Peyer's patch (tissue), 4 donors: ENCODE data around the gene CCDC85B. TPM values are rescaled to one million over a fixed set of nuclear protein-coding genes. Genes with fewer than 3 reads are reported as not detected.

Experiments used
- DNase-seq, 3 donors: peaks; one replicate each; pipeline ENCODE4 v3.0.0-alpha.2; 2017 to 2019
- H3K27ac ChIP-seq, 4 donors: fragments of 200-600 bp; sonication (generic); one replicate each; pipeline ENCODE4 v1.5.1; 2016 to 2019
- H3K27me3 ChIP-seq, 2 donors: fragments of 200-600 bp; sonication (generic); one replicate each; pipeline ENCODE4 v1.5.1; 2019
- H3K36me3 ChIP-seq, 3 donors: fragments of 200-600 bp; sonication (generic); one replicate each; pipeline ENCODE4 v1.5.1; 2016 to 2019
- H3K4me1 ChIP-seq, 4 donors: fragments of 200-600 bp; sonication (generic); one replicate each; pipeline ENCODE4 v1.5.1; 2016 to 2019
- H3K4me3 ChIP-seq, 4 donors: fragments of 200-600 bp; sonication (generic); 1 replicate in 3 of 4; 2 replicates in 1 of 4; pipeline ENCODE4 v1.5.1; 2016 to 2019; ENCODE audit warnings: mild to moderate bottlenecking in 1 of 4
- H3K9me3 ChIP-seq, 4 donors: fragments of 200-600 bp; sonication (generic); one replicate each; pipeline ENCODE4 v1.5.1; 2016 to 2019; ENCODE audit warnings: mild to moderate bottlenecking in 1 of 4
- CTCF ChIP-seq, 6 experiments: fragments of 450-650 bp in 4 of 6; fragments of 200-600 bp in 2 of 6; sonication (generic) in 1 of 6; IDR thresholded peaks; one replicate each; pipeline ENCODE4 v1.5.1; 2017 to 2019; ENCODE audit warnings: antibody characterized with exemption in 6 of 6, mild to moderate bottlenecking in 3 of 6, moderate library complexity in 1 of 6
- POLR2A ChIP-seq, 2 donors: fragments of 450-650 bp; IDR thresholded peaks; one replicate each; pipeline ENCODE4 v1.5.1; 2017; ENCODE audit warnings: antibody characterized with exemption in 2 of 2, mild to moderate bottlenecking in 2 of 2, moderate library complexity in 2 of 2
- total RNA-seq, 4 donors: library from RNA; depleted of rRNA; stranded (reverse); fragments of >200 nt; gene quantifications; one replicate each; pipeline ENCODE4 v1.1.0, GENCODE V29; 2016

Gene CCDC85B
- total RNA-seq, 4 donors from 2014 or later = 3.5 to 12.4 (median 7.4) TPM

- H3K4me3 ChIP-seq = no peak overlapping the region
- H3K9me3 ChIP-seq = no peaks in the 10 kb centered on the region
- peaks cover 0 to 32% (median 0%) of the 10 kb centered on the region in 3 donors for H3K36me3 ChIP-seq
- peak in 2 of 3 donors; percentile 61 to 74 for DNase-seq
- H3K27me3 ChIP-seq = no peaks in the 10 kb centered on the region
- TF ChIP-seq CTCF (IDR thresholded peaks at IDR 0.05) (no peak), POLR2A (IDR thresholded peaks at IDR 0.05) (no peak)
- H3K4me1 ChIP-seq = peaks cover 0 to 52% (median 15%) of the 10 kb centered on the region in 4 donors
- H3K27ac ChIP-seq = peak overlapping the region in 2 of 4 donors; percentile 54 to 70
Observed at GRCh38 chr11:65885808-65886536, 4.5 kb upstream of the CCDC85B start.

GRCh38 chr11:65886826-65887722 is 3.4 kb upstream of the CCDC85B start:
- DNase-seq = no peak
- Histone ChIP-seq H3K36me3 (peaks cover 0 to 28% (median 0%) of the 10 kb centered on the region in 3 donors), H3K4me3 (peak overlapping the region in 3 of 4 donors; percentile 73 to 83 (median 78)), H3K27ac (peak overlapping the region in 3 of 4 donors; percentile 92 to 99 (median 94)), H3K4me1 (peaks cover 0 to 63% (median 22%) of the 10 kb centered on the region in 4 donors), H3K9me3 (no peaks in the 10 kb centered on the region), H3K27me3 (no peaks in the 10 kb centered on the region)
- TF ChIP-seq POLR2A (IDR thresholded peaks at IDR 0.05) = no peak
- no peak for TF ChIP-seq CTCF (IDR thresholded peaks at IDR 0.05)

- H3K4me1 ChIP-seq = peaks cover 0 to 70% (median 29%) of the 10 kb centered on the region in 4 donors
- H3K27ac ChIP-seq = peak overlapping the region; percentile 89 to 99 (median 93)
- H3K27me3 ChIP-seq = no peaks in the 10 kb centered on the region
- TF ChIP-seq CTCF (IDR thresholded peaks at IDR 0.05) = no peak
- TF ChIP-seq POLR2A (IDR thresholded peaks at IDR 0.05) = no peak
- H3K9me3 ChIP-seq = no peaks in the 10 kb centered on the region
- H3K36me3 ChIP-seq = peaks cover 0 to 23% (median 0%) of the 10 kb centered on the region in 3 donors
- H3K4me3 ChIP-seq = peak overlapping the region; percentile 63 to 83 (median 76)
- no peak for DNase-seq
Observed at GRCh38 chr11:65887723-65888162, 2.7 kb upstream of the CCDC85B start.

GRCh38 chr11:65888163-65888814 is 2.2 kb upstream of the CCDC85B start, which contains the start of gene FIBP:
Gene FIBP (minus strand): TSS chr11:65888471. CDS start chr11:65888418, 53 bp downstream.
- peaks cover 0 to 18% (median 0%) of the 10 kb centered on the region in 3 donors for H3K36me3 ChIP-seq
- peak within 1 kb of the TSS; percentile 63 to 83 (median 76) for H3K4me3 ChIP-seq
- H3K27ac ChIP-seq = peak within 1 kb of the TSS; percentile 89 to 99 (median 93)
- DNase-seq = peak; percentile 96 to 99 (median 98)
- no peaks in the 10 kb centered on the region for H3K9me3 ChIP-seq
- H3K4me1 ChIP-seq = peaks cover 0 to 75% (median 34%) of the 10 kb centered on the region in 4 donors
- no peaks in the 10 kb centered on the region for H3K27me3 ChIP-seq
- TF ChIP-seq POLR2A (IDR thresholded peaks at IDR 0.05) (peak; percentile 85 to 90), CTCF (IDR thresholded peaks at IDR 0.05) (peak; percentile 83 to 98 (median 96))
